T-helper 2 cell treated with Interferon-gamma antibody and Interleukin-4, amounts not matched to agents 5 μg/mL and 100 μg/mL, for 36 hours (primary cell): ENCODE data around the gene RXRG.

Experiments
- DNase-seq: peaks from one replicate; pipeline ENCODE4 v3.0.0; 2021; ENCODE audit warnings: low spot score
- H3K27ac Mint-ChIP-seq: one replicate; pipeline ENCODE4 v1.8.0; 2021; ENCODE audit warnings: mild to moderate bottlenecking, mixed read lengths
- H3K27me3 Mint-ChIP-seq: one replicate; pipeline ENCODE4 v1.8.0; 2021; ENCODE audit warnings: low read depth, mixed read lengths
- H3K36me3 Mint-ChIP-seq: one replicate; pipeline ENCODE4 v1.8.0; 2021; ENCODE audit warnings: low read depth, mixed read lengths
- H3K4me1 Mint-ChIP-seq: one replicate; pipeline ENCODE4 v1.8.0; 2021; ENCODE audit warnings: low read depth, mixed read lengths
- H3K4me3 Mint-ChIP-seq: one replicate; pipeline ENCODE4 v1.8.0; 2022; ENCODE audit warnings: mild to moderate bottlenecking, moderate library complexity, mixed read lengths
- H3K9me3 Mint-ChIP-seq: one replicate; pipeline ENCODE4 v1.8.0; 2021; ENCODE audit warnings: mixed read lengths

Gene RXRG

GRCh38 chr1:165444897-165445370 is at the start of gene RXRG:
TSS of gene RXRG (minus strand) at chr1:165445126. CDS start at chr1:165444893, 233 bp downstream.
- Mint-ChIP-seq H3K36me3 (no peaks in the 10 kb centered on the region), H3K9me3 (no peaks in the 10 kb centered on the region), H3K27ac (no peak within 1 kb of the TSS), H3K4me3 (no peak within 1 kb of the TSS), H3K27me3 (peaks cover 46% of the 10 kb centered on the region), H3K4me1 (peaks cover 2% of the 10 kb centered on the region)
- DNase-seq, result no peak

- H3K4me1 Mint-ChIP-seq, result no peaks in the 10 kb centered on the region
- H3K27ac Mint-ChIP-seq, result no peak overlapping the region
- H3K27me3 Mint-ChIP-seq, result peaks cover 12% of the 10 kb centered on the region
- H3K4me3 Mint-ChIP-seq, result no peak overlapping the region
- no peaks in the 10 kb centered on the region for H3K9me3 Mint-ChIP-seq
- no peaks in the 10 kb centered on the region for H3K36me3 Mint-ChIP-seq
- DNase-seq, result no peak
Measured at GRCh38 chr1:165492845-165493373, 48.0 kb upstream of the RXRG start.

GRCh38 chr1:165490175-165490574 is 45.2 kb upstream of the RXRG start:
- H3K27ac Mint-ChIP-seq, result no peak overlapping the region
- H3K9me3 Mint-ChIP-seq, result no peaks in the 10 kb centered on the region
- no peaks in the 10 kb centered on the region for H3K36me3 Mint-ChIP-seq
- H3K4me1 Mint-ChIP-seq, result peaks cover 4% of the 10 kb centered on the region
- no peak overlapping the region for H3K4me3 Mint-ChIP-seq
- peaks cover 13% of the 10 kb centered on the region for H3K27me3 Mint-ChIP-seq
- no peak for DNase-seq

GRCh38 chr1:165487921-165488320 is 43.0 kb upstream of the RXRG start:
- Mint-ChIP-seq H3K27me3 (peaks cover 11% of the 10 kb centered on the region), H3K4me1 (peaks cover 6% of the 10 kb centered on the region), H3K36me3 (no peaks in the 10 kb centered on the region), H3K4me3 (no peak overlapping the region), H3K27ac (no peak overlapping the region), H3K9me3 (no peaks in the 10 kb centered on the region)
- DNase-seq, result no peak

GRCh38 chr1:165486663-165487062 is 41.7 kb upstream of the RXRG start:
- no peak overlapping the region for H3K4me3 Mint-ChIP-seq
- no peaks in the 10 kb centered on the region for H3K36me3 Mint-ChIP-seq
- no peak overlapping the region for H3K27ac Mint-ChIP-seq
- H3K4me1 Mint-ChIP-seq, result peaks cover 11% of the 10 kb centered on the region
- no peaks in the 10 kb centered on the region for H3K9me3 Mint-ChIP-seq
- H3K27me3 Mint-ChIP-seq, result peaks cover 9% of the 10 kb centered on the region
- DNase-seq, result no peak

GRCh38 chr1:165485716-165486115 is 40.8 kb upstream of the RXRG start:
- H3K4me1 Mint-ChIP-seq, result peaks cover 11% of the 10 kb centered on the region
- no peak overlapping the region for H3K4me3 Mint-ChIP-seq
- no peaks in the 10 kb centered on the region for H3K36me3 Mint-ChIP-seq
- H3K27ac Mint-ChIP-seq, result no peak overlapping the region
- DNase-seq, result no peak
- H3K9me3 Mint-ChIP-seq, result no peaks in the 10 kb centered on the region
- peaks cover 5% of the 10 kb centered on the region for H3K27me3 Mint-ChIP-seq

GRCh38 chr1:165484532-165484931 is 39.6 kb upstream of the RXRG start:
- Mint-ChIP-seq H3K36me3 (no peaks in the 10 kb centered on the region), H3K9me3 (no peaks in the 10 kb centered on the region), H3K4me1 (peaks cover 11% of the 10 kb centered on the region), H3K27ac (no peak overlapping the region), H3K27me3 (peaks cover 2% of the 10 kb centered on the region), H3K4me3 (no peak overlapping the region)
- no peak for DNase-seq

GRCh38 chr1:165483412-165483811 is 38.5 kb upstream of the RXRG start:
- peaks cover 11% of the 10 kb centered on the region for H3K4me1 Mint-ChIP-seq
- no peaks in the 10 kb centered on the region for H3K9me3 Mint-ChIP-seq
- peaks cover 6% of the 10 kb centered on the region for H3K27me3 Mint-ChIP-seq
- no peak overlapping the region for H3K27ac Mint-ChIP-seq
- H3K36me3 Mint-ChIP-seq, result no peaks in the 10 kb centered on the region
- no peak overlapping the region for H3K4me3 Mint-ChIP-seq
- DNase-seq, result no peak

GRCh38 chr1:165481820-165482532 is 37.0 kb upstream of the RXRG start:
- Mint-ChIP-seq H3K27ac (no peak overlapping the region), H3K4me3 (no peak overlapping the region), H3K36me3 (no peaks in the 10 kb centered on the region), H3K27me3 (peaks cover 4% of the 10 kb centered on the region), H3K9me3 (no peaks in the 10 kb centered on the region), H3K4me1 (peaks cover 10% of the 10 kb centered on the region)
- DNase-seq, result peak; percentile 49

- Mint-ChIP-seq H3K4me1 (no peaks in the 10 kb centered on the region), H3K27ac (no peak overlapping the region)
Measured at GRCh38 chr1:165476776-165477175, 31.9 kb upstream of the RXRG start.

GRCh38 chr1:165474196-165474595 is 29.3 kb upstream of the RXRG start:
- H3K4me1 Mint-ChIP-seq, result no peaks in the 10 kb centered on the region
- no peaks in the 10 kb centered on the region for H3K9me3 Mint-ChIP-seq
- no peaks in the 10 kb centered on the region for H3K36me3 Mint-ChIP-seq
- no peak overlapping the region for H3K4me3 Mint-ChIP-seq
- no peak overlapping the region for H3K27ac Mint-ChIP-seq
- H3K27me3 Mint-ChIP-seq, result peaks cover 6% of the 10 kb centered on the region
- DNase-seq, result no peak

More at GRCh38 chr1:165476776-165477175, 31.9 kb upstream of the RXRG start:
- no peaks in the 10 kb centered on the region for H3K36me3 Mint-ChIP-seq
- peaks cover 8% of the 10 kb centered on the region for H3K27me3 Mint-ChIP-seq
- H3K4me3 Mint-ChIP-seq, result no peak overlapping the region
- DNase-seq, result no peak
- H3K9me3 Mint-ChIP-seq, result no peaks in the 10 kb centered on the region

GRCh38 chr1:165473081-165473480 is 28.2 kb upstream of the RXRG start:
- Mint-ChIP-seq H3K27me3 (peaks cover 5% of the 10 kb centered on the region), H3K27ac (no peak overlapping the region)

GRCh38 chr1:165468726-165469249 is 23.9 kb upstream of the RXRG start:
- no peaks in the 10 kb centered on the region for H3K36me3 Mint-ChIP-seq
- peaks cover 10% of the 10 kb centered on the region for H3K27me3 Mint-ChIP-seq
- H3K4me3 Mint-ChIP-seq, result no peak overlapping the region
- H3K27ac Mint-ChIP-seq, result no peak overlapping the region
- no peaks in the 10 kb centered on the region for H3K9me3 Mint-ChIP-seq
- no peak for DNase-seq
- no peaks in the 10 kb centered on the region for H3K4me1 Mint-ChIP-seq

More at GRCh38 chr1:165473081-165473480, 28.2 kb upstream of the RXRG start:
- Mint-ChIP-seq H3K9me3 (no peaks in the 10 kb centered on the region), H3K4me1 (no peaks in the 10 kb centered on the region), H3K36me3 (no peaks in the 10 kb centered on the region), H3K4me3 (no peak overlapping the region)
- DNase-seq, result no peak

- Mint-ChIP-seq H3K36me3 (no peaks in the 10 kb centered on the region), H3K27me3 (peaks cover 10% of the 10 kb centered on the region), H3K9me3 (no peaks in the 10 kb centered on the region), H3K27ac (no peak overlapping the region), H3K4me1 (no peaks in the 10 kb centered on the region), H3K4me3 (no peak overlapping the region)
- no peak for DNase-seq
Measured at GRCh38 chr1:165468253-165468652, 23.3 kb upstream of the RXRG start.
